HG03571 (cell line): ENCODE data around the gene EFCAB6.

Experiments
- ATAC-seq: cut with Tn5 transposase; IDR thresholded peaks from one replicate; pipeline ENCODE4 v1.9.1; 2021; ENCODE audit not compliant: unreplicated experiment

The EFCAB6 gene, protein sequence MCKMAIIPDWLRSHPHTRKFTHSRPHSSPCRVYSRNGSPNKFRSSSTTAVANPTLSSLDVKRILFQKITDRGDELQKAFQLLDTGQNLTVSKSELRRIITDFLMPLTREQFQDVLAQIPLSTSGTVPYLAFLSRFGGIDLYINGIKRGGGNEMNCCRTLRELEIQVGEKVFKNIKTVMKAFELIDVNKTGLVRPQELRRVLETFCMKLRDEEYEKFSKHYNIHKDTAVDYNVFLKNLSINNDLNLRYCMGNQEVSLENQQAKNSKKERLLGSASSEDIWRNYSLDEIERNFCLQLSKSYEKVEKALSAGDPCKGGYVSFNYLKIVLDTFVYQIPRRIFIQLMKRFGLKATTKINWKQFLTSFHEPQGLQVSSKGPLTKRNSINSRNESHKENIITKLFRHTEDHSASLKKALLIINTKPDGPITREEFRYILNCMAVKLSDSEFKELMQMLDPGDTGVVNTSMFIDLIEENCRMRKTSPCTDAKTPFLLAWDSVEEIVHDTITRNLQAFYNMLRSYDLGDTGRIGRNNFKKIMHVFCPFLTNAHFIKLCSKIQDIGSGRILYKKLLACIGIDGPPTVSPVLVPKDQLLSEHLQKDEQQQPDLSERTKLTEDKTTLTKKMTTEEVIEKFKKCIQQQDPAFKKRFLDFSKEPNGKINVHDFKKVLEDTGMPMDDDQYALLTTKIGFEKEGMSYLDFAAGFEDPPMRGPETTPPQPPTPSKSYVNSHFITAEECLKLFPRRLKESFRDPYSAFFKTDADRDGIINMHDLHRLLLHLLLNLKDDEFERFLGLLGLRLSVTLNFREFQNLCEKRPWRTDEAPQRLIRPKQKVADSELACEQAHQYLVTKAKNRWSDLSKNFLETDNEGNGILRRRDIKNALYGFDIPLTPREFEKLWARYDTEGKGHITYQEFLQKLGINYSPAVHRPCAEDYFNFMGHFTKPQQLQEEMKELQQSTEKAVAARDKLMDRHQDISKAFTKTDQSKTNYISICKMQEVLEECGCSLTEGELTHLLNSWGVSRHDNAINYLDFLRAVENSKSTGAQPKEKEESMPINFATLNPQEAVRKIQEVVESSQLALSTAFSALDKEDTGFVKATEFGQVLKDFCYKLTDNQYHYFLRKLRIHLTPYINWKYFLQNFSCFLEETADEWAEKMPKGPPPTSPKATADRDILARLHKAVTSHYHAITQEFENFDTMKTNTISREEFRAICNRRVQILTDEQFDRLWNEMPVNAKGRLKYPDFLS (N-terminal part only)

DNA sequence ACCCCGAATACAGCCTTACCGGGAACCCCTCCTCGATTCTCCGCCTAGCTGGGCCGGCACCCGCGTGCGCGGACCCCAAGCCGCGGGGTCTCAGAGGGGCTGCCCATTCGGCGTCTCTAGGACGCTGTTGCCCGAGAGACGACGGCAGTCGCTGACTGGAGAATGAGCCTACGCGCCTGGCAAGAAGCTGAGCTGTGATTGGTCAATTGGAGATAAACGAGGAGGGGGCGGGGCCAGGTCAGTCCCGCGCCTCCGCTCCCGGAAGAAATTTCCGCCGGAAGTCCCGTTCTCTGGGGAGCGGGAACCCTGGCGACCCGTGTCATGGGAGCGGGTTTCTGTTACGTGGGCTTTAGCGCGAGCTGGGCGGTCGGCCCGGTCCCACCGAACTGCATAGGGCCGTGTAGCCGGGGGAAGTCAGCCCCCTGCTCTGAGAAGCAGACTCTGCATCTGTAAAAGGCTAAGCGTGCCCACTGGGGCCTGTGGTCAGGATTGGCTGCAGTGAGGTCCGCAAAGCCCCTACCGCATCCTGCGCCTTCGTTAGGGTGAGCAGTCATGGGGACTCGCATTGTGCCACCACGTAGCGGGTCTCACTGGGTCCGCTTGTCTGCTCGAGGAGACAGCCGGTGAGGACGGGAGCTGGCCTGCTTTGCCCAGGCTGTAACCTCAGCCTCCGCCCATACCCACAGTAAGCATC, at the start of gene EFCAB6:
Gene EFCAB6, minus strand, starts transcription at position 157 of the 694 bp plus-strand sequence. CDS start 29,987 bp downstream, outside the sequence.
- ATAC-seq: peak; percentile 73

DNA sequence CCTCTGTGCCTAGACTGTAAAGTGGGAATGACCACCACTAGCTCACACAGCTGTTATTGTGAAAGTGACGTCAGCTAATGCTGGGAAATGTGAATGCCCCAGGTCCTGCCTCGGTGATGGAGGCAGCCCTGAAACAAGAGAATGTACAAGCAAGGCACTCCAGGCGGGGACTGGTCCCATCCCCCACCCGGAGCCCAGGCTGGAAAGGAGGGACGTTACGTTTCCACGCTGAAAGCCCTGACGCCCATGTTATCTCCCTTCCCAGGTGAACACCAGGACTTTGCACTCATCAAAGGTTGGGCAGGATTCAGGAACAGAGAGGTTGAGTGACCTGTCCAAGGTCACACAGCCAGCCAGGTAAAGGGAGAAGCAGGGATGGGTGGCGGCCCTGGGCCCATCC, 49.4 kb upstream of the EFCAB6 start:
- no peak for ATAC-seq

DNA sequence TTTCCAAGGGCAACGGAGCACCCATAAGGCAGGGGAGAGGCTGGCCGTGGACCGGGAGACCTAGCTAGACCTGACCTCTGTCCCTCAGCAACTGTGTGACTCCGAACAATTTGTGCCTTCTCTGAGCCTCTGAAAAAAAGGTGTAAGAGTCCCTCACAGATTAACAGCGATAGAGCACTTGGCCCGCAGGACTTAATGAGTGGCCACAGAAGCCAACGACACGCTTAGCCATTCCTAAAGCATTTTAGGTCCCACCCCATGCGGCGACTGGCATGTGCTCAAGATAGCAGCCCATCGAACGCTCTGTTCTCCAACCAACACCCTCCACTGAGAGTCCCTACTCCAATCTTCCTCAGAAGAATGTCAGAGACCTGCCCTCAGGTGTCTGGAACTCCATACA, 48.7 kb upstream of the EFCAB6 start:
- ATAC-seq: no peak

DNA sequence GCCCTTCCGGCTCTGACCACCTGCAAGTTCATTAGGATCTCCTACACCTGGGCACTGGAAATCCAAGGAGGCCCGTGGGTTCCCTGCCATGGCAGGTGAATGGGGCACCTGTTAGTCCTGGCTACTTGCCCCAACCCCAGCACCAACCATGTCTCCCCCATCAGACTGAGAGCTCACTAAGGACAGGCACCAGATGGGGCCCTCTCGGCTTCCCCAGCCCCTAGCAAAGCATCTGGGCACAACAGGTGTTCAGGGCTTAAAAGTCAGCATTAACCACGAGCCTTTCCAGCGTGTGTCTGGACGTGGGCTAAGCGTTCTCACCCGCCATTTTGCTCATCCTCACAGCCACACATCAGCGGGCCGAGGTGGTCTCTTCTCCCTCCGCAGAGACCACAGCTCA, 48.0 kb upstream of the EFCAB6 start:
- ATAC-seq: no peak

DNA sequence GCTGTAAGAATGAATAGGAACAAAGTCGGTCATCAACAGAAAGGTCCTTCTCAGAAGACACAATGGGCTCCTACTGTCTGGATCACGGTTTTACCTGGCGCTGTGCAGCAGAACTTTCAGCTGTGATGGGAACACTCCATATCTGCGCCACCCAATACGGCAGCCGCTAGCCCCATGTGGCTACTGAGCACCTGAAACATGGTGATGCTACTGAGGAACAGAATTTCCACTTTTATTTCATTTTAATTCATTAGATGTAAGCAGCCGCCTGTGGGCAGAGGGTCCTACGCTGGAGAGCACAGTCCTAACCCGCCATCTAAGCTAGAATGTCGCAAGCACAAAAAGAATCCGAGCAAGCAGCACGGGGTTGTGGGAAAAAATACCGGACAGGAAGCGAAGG, 47.5 kb upstream of the EFCAB6 start:
- no peak for ATAC-seq

DNA sequence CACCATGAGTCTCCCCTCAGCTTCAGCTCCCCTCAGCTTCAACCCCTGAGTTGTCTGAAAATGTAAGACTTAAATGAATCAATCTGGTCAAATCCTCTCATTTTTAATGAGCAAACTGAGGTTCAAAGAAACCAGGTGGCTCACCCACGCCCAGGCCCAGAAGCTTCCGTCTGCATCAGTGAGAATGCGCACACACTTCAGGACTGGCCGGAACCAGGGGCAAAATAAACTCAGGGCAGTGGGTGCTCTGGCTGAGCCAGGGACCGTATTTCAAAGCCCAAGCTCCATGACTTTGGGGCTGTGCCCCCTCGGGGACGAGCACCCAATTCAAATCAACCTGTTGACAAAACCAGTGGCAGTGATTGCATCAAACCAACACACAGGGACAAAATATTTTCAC, 47.1 kb upstream of the EFCAB6 start:
- ATAC-seq: no peak

DNA sequence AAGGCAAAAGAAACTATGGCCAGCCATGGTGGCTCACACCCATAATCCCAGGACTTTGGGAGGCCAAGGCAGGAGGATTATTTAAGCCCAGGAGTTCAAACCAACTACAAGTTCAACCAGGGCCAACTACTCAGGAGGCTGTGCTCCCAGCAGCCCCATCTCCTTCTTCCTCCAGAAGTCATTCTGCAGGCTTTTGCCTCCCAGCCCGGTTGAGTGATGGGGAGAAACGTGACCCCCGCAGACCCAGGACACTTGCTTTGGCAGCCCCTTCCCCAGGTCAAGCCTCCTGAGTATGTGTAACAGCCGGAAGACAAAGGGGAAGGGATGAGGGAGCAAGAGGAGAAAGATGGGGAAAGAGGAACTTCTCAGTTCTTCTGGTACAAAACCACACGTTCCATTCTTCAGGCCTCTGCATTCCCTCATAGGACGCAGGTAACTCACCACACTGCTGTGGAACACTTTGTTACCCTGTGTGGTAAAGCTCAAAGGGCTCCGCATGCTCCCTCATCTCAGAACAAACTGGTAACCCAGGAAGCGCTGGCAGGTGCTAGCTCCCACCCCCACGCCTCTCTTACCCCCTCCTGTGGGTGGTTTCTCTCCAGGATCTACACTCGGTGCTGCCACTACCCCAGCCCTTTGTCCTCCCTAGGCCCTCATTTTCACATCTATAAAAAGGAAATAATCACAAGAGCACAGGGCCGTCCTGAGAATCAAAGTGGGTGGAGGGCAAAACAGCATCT, 46.2 kb upstream of the EFCAB6 start:
- ATAC-seq: no peak

DNA sequence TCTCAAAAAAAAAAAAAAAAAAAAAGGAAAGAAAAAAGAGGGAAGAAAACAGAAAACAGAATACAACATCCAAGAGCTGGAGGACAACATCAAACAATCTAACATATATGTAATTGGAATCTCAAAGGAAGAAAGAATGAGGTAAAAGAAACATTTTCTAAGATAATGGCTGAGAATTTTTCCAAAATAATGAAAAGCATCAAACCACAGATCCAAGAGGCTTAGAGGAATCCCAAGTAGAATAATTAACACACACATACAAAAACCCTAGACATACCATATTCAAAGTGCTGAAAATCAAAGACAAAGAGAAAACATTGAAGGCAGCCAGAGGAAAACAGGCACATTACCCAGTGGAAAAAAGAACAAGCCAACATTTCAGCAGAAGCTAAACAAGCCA, 45.3 kb upstream of the EFCAB6 start:
- no peak for ATAC-seq

DNA sequence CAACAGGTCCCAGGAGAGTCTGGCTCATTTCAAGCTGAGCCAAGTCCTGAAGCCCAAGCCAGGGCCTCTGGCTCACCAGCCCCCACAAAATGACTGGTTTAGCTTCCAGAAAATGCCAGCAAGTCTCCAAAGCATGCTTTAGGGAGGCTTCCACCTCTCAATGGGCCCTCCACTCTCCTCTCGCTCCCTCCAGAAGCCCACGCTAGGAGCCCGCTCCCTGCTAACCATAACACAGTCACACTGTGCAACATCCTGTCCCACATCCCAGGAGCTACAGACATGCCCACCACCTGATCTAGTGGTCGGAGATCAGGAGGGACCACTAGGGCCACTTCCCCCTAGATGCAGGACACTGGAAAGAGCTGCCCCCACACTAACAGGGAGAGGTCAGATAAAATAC, 43.3 kb upstream of the EFCAB6 start:
- no peak for ATAC-seq

DNA sequence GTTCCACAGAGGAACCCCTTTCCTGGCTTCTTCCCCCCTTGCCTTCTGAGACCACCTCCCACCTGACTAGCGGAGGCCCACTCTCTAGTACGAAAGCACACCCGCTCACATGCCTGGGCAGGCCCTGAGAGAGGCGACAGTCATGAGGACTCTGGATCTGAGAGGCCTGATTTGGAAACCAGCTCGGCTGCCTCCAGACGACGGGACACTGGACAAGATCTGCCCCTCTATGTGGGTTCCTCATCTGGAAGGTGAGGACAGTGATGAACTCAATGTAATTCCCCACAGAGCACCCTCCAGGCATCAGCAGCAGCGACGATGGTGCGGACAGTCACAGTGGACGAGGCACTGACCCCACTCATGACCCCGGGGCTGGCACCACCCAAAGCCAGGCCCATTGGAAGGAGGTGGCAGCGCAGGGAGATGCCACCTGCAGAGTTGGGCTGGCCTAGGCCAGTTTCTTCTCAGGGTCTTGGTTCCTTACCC, 42.7 kb upstream of the EFCAB6 start:
- ATAC-seq: no peak

DNA sequence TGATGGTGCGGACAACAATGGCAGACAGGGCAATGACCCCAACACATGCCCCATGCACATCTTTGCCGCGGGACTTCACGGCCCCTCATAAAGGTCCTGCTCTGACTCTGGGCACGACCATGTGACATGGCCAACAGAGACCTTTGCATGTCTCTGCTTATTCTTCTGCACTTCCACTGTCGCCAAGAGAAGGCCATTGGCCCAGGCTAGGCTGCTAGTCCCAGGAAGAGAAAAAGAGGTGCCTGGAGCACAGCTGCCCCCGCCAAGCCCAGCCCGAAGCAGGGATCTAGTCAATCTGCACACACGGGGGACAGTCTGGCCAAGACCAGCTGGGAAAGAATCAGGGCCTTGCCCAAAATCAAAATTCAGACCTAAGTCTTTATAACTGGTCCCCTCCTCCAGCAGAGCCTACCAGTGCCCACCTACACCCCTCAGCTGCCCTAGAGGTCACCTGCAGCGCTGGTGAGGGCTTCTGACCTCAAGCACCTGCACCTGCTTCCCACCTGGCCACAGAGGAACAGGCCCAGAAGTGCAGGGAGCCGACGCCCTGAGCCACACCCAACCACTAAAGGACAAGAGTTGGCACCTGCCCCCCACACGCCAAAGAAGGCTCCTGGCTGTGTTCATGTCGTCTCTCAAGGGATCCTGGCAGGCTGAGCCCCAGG, 42.1 kb upstream of the EFCAB6 start:
- no peak for ATAC-seq

DNA sequence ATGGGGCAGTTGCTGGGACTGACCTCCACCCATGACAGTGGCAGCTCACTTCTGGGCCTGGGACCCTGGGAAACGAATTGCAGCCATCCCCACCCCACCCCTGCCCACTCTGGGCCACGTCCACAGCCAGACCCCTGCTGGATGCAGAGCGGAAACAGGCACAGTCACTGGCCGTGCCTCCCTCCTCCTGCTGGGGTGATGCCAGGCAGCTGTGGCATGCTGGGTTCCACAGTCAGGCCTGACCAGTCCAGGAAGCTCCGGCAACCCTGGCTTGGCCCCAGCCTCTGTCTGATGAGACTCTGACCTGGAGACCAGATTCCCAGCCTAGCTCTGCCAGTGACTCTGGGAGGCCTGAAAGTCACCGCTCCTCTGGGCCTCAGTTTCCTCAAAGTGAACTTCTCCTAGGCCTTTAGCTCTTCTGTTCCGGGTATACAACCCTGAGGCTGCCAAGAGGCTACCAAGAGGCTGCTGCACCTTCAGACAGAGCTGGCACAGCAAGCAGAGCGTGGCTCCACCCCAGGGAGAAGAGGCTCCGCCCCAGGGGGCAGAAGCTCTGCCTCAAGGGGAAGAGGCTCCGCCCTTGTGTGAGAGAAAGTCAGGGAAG, 41.3 kb upstream of the EFCAB6 start:
- no peak for ATAC-seq

DNA sequence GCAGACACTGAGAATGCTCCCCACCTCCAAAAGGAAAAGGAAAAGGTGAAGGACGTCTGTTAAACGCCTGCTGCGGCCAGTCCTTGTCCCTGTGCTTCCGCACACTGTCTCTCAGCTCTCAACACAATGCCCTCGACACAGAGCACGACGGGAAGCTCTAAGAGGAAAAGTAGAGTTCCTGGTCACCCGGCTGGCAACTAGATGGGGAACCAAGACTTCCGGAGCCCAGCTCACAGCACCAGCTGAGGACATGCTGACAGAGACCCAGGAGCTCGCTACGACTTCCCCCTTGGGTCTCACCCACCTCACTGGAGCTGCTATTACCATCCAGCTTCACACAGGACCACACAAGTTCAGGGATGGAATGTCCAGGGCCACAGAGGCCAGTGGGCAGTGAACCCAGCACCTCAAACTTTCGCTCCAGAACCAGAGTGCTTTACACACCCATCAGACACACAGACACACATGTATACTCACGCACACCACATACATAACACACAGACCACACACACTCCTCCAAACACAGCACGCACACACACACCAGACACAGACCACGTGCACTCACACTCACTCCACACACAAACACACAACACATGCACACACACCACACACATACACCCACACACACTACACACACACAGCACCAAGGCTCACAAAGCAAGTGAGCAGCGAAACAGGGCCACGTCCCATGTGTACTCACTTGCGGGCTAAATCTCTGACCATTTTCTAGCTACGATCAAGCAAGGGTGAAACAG, 40.6 kb upstream of the EFCAB6 start:
- no peak for ATAC-seq

DNA sequence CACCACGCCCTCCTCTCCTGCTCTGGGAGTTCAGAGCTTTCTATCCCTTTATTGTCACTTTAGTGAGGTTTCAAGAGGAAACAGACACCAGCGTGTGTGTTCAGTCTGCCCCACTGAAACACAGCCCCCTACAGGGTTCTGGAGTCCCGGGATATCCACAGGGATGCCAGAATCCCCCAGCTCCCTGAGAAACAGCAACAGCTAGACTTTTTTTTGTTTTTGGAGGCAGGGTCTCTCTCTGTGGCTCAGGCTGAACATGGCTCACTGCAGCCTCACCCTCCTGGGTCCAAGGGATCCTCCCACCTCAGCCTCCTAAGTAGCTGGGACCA, 39.8 kb upstream of the EFCAB6 start:
- ATAC-seq: no peak

DNA sequence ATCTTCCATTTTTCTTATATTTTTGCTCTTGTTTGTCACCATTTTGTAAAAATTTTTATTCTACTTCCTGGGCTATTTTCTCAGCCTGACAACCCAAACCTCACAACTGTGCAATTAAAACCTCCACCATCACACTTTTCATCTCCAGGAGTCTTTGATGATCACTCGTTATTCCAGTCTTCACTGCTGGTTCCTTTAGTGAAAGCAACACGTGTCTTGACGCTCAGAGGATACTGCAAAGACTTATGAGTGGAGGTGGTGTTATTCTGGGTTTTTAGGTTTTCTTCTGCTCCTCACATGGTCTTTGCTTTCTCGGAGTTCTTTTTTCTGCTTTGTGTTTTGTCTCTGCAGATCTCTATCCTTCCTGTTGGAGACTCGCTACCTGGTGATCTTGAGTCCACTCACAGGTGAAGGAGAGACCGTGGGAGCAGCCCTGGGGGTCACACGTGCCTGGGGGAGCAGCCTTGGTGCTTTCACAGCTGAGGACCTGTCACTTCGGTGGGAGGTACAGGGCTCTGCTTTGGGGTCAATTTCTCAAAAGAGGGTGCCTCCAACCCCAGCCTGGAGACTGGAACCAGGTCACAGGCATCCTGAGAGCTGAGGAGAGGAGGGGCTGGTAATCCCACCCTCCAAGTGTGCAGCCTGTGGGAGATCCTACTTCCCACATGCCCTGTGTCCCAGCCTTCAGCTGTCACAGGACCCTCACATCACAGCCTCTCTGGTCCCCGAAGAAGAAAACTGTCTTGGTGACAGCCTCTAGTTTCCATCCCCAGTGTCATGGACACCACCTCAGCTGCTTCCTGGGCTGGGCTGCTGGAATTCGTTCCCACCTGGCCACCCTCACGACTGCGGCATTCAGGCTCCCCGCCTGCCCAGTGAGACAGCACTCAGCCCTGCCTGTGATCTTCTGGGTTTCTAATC, 39.2 kb upstream of the EFCAB6 start:
- no peak for ATAC-seq

DNA sequence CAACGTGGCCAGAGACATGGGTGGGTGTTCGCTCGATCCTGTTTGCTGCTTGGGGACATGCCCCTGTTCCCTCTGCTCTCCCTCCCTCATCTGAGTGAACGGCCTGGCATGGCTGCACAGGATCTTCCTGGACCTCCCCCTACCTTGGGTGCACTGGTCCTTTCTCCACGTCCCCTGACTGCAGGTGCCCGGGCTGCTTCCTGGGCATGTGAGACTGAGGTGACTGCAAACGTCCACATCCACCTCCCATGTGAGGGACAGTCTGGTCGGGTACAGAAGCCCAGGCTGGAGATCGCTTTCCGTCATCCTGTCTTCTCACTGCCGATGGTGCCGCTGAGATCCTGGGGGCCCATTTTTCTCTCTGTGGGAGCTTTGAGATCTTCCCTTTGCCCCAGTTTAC, 38.4 kb upstream of the EFCAB6 start:
- no peak for ATAC-seq

DNA sequence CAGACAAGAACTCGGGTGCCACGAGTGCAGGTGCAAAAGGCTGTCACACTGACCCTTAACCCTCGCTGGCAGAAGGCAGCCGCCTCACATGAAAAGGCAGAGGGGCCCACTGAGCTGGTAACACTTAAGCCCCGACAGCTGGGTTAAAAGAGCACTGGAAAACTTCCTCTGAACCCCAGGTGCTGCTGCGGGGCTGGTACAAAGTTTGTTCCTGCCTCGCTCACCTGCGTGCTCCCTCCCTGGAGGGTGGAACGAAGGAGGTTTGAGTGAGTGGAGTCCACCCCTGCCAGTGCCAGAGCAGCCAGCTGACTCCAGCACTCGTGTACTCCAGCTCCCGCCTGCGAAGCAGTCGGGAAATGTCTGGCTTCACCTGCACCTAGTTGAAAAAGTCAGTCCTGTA, 37.6 kb upstream of the EFCAB6 start:
- no peak for ATAC-seq
